HG03457 (cell line): ENCODE results near the gene TMEM54.
"Not testable (repeated sequence)": the region's sequence is repeated elsewhere in the genome, so short reads cannot be mapped to it uniquely, and the experiment has no call there.

Source experiments
- ATAC-seq: cut with Tn5 transposase; IDR thresholded peaks from one replicate; pipeline ENCODE4 v1.9.1; 2021; ENCODE audit warnings: moderate number of reproducible peaks; ENCODE audit not compliant: unreplicated experiment

TMEM54 gene

DNA sequence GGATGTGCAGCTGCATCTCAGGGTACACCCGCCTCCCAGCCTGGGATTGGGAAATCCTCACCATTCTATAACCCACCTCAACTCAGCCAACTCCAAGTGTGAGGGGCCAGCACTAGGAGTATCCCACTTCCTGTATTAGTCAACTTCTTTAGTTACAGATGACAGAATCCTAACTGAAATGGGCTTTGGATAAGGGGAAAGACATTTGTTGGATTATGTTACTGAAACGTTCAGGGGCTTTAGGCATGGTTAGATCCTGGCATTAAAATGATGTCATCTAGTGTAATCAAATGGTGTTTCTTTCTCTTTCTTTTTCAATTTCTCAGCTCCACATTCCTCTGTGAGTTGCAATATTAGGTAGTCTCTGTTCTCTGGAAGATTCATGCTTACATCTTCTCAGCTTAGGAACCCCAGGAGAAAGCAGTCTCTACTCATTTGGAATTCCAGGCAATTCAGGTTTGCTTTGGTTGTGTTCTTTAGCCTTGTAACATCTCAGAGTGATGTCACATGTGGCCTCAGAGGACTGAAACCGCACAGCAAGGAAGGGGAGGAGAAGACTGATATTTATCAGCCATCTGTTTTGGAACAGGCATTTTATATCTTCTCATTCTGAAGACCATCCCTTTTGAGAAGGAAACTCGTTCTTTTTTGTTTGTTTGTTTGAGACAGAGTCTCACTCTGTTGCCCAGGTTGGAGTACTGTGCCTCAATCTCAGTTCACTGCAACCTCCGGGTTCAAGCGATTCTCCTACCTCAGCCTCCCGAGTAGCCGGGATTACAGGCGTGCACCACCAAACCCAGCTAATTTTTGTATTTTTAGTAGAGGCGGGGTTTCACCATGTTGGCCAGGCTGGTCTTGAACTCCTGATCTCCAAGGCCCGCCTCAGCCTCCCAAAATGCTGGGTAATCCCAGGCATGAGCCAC lies 18.9 kb upstream of the TMEM54 start:
- no peak for ATAC-seq

DNA sequence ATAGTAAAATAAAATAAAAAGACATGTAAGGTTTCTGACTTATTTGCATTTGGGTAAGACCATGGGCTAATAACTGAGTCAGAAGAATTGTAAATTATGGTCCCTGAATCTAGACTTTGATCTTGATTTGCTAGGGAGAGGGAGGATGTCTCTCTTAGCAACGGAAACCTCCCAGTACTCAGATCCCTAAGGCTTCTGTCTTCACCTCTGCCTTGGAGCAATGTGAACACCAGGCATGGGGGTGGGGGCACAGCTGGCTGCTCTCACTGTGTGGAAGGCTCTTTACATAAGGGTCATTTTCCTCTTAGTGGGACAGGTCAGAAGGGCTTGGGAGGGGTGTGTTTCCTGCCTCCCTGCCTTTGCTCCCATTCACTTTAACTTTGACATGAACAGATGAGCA lies 17.0 kb upstream of the TMEM54 start:
- no peak for ATAC-seq

DNA sequence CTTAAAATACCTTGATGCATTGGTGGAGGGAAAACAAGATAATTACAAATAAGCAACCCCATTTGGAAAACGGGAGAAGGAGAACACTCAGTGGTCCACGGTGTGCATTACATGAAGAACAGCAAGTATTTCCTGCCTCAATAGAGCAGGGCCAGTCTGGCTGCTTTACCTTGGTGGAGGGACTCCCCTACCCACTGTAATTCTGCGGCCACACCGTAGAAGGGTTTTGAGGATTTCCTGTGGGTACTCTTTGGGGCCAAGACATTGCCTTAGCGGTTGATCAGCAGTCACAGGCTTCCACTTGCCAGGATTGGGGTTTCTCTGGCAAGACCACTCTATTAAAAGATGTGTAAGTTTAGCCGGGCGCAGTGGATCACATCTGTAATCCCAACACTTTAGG lies 16.3 kb upstream of the TMEM54 start:
- no peak for ATAC-seq

DNA sequence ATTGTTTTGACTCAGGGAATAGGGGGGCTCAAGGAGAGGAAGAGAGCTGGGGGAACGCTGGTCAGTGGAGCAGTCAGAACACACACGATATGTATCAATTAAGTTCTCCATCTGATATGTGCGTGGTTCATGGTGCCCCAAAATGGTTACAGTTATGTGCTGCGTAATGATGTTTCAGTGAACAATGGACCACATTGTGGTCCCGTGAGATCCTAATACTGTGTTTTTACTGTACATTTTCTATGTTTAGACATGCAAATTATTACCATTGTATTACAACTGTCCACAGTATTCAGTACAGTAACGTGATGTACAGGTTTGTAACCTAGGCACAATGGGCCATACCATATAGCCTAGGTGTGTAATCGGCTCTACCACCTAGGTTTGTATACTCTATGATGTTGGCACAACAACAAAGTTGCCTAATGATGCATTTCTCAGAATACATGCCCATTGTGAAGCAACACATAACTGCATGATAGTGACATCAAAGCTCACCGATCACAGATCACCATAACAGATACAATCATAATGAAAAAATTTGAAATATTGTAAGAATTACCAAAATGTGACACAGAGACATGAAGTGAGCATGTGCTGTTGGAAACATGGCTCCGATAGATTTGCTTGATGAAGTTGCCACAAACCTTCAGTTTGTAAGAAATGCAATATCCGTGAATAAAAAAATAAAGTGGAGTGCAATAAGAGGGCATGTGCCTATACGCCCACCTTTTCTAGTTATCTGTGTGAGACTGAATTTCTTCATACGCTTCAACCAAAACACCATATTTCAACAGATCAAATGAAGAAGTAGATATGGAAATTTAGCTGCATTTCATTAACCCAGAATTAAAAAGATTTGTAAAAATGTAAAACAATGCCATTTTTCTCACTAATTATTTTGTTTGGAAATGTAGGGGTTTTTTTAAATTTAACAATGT lies 14.8 kb upstream of the TMEM54 start:
- ATAC-seq: no peak

DNA sequence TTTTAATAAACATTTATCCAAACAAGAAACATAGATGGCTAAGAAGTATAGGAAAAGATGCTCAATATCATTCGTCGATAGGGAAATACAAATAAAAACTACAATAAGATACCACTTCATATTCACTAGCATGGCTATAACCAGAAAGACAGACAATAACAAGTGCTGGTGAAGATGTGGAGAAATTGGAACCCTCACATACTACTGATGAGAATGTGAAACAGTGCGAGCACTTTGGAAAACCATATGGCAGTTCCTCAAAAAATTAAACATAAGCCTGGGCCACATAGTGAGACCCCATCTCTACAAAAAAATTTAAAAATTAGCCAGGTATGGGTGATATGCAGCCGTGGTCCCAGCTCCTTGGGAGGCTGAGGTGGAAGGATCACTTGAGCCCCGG lies 9.1 kb upstream of the TMEM54 start:
- ATAC-seq: no peak

DNA sequence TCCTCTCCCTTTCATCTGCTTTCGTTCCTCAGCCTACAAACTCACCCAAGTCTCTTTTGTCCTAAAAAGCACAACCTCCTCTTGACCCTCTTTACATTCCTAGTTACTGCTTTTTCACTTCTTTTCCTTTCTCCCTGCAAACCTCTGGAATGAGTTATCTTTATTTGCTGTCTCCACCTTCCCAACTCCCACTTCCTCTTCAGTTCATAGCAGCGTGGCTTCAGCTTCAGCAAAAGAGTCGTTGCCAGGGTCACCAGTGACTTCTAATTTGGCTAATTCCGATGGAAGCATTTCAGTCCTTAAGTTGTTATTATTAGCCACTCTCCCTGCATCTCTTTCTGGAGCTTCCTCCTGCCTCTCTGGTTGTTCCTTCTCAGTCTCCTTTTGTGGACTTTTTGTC lies 6.2 kb upstream of the TMEM54 start:
- ATAC-seq: no peak

DNA sequence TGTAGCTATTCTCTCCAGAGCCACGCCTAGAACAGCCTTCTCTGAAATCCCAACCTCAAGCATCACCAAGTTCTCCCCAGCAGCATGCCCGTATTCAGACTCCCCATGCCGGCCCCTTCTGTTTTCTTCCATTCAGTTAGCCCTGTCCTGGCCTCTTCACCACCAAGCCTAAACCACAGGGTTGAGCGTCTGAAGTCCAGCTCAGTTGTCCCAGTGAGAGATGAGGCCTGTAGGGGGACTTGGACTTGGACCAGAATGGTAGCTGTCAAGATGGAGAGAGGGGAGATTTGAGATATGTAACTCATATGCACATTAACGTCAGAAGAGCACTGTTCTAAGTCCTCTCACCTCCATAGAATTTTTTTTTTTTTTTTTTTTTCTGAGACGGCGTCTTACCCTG lies 5.5 kb upstream of the TMEM54 start:
- no peak for ATAC-seq

DNA sequence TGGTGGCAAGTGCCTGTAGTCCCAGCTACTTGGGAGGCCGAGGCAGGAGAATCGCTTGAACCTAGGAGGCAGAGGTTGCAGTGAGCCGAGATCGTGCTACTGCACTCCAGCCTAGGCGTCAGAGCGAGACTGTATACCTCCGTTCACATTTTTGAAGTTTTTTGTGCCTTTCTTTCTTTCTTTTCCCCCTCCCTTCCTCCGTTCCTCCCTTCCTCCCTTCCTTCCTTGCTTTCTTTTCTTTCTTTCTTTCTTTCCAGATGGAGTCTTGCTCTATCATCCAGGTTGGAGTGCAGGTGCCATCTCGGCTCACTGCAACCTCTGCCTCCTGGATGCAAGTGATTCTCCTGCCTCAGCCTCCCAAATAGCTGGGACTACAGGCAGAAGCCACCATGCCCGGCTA lies 4.4 kb upstream of the TMEM54 start:
- ATAC-seq: not testable (repeated sequence)

DNA sequence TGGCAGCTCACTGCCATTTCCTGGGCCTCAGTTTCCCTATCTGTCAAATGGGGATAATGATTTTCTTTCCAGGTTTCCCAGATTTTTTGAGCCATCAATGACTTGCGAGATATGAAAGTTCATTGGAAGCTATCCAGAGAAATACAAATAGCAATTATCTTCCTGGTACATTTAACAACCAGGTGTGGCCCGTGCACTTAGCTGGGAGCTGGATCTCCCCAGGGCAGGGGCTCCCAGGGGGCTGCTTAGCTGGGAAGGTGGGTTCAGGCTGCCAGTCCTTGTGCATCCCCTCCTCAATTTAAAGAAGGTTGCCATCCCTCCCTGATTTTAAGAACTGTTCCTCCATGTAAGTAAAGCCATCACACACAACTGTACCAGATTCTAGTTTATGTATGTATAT lies 3.6 kb upstream of the TMEM54 start:
- ATAC-seq: no peak

DNA sequence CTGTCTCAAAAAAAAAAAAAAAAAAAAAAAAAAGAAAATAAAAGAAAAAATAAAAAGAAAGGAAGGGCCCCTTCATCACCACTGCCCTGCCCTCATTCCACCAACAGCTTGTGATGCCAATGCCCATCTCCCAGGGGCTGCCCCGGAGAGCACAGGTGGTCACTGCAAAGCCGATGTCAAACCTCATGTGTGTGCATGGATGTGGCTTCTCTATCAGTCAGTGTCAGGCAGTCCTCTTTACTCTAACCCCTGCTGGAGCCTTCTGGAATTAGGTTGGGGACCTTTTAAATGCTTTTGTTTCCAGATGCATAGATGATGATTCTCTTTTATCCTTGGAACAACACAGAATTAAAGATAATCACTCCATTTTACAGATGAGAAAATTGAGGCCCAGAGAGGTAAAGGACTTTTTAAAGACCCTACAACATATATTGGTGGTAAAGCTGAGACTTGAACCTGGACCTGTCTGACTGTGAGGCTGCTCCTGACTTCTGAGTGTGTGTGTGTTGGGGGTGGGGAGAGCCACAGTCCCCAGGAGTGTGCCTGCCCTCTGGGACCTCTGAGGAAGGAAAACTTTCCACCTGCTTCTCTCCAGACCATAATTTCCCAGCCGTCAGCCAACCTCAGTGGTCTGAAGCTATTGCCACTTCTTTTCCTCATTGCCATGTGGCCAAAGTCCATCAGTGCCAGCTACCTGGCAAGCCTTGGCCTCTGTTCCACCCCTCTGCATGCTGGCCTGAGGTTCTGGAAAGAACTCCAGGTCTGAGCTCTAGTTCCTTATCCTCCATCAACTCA lies 3.0 kb upstream of the TMEM54 start:
- no peak for ATAC-seq

DNA sequence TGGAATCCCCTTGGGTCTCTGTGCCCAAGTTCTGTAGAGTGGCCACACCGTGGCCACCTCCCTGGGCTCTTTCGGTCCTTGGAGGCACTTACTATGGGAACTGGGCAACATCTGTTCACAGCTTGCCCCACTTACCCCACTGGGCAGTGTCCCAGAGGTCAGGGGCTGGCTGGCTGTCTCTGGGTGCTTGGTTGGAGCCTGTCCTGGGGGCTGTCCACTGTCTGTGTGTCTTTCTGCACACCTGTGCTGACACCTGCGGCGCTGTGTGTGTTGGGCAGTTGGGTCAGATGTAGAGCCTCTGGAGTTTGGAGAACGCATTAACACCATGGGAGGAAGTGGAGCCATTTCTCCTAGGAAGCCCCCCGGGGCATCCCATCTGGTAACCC lies 1.3 kb upstream of the TMEM54 start:
- no peak for ATAC-seq

DNA sequence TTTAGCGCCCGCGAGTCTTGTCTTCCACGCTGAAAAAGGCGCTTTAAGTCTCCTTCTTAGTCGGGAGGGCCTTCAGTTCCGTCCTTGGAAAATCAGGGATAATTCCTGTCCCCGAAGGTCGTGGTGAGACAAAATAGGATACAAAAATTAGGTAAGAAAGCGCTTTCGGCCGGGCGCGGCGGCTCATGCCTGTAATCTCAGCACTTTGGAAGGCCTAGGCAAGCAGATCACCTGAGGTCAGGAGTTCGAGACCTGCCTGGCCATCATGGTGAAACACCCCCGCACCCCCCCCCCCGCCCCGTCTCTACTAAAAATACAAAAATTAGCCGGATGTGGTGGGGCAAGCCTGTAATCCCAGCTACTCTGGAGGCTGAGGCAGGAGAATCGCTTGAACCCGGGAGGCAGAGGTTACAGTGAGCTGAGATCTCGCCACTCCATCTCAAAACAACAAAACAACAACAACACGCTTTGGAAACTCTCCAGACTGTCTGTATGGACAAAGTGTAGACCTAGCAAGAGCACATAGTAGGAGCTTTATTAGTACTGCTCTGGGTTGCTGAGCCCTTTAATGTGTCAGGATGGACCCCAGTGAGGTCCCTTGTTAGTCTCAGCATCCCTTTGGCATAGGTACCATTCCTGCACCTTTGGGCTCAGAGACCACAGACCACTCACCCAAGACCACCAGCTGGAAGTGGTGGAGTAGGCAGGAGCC lies 790 bp upstream of the TMEM54 start:
- ATAC-seq: no peak

DNA sequence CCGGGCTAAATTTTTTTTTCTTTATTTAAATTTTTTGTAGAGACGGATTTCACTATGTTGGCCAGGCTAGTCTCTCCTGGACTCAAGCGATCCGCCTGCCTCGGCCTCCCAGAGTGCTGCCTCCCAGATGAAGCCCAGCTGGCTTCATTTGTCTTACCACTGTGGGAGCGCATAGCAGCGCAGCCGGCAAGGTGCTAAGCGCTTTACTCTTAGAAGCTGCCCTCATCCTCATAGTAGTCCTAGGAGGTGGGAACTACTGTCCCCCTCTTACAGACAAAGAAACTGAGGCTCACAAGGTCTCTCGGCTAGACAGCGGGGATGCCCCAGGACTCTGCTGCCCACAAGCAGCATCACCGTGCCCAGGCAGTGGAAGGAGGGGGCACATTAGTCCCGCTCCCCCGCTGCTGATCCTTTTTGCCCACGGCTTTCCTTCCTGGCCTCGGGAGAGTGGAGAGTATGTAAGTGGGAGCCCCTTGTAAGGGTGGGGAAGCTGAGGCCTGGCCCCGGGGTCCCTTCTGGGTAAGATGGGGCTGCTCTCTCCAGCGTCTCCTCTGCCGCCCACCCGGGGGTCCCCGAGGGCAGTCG lies 726 bp downstream of the TMEM54 start:
- no peak for ATAC-seq

DNA sequence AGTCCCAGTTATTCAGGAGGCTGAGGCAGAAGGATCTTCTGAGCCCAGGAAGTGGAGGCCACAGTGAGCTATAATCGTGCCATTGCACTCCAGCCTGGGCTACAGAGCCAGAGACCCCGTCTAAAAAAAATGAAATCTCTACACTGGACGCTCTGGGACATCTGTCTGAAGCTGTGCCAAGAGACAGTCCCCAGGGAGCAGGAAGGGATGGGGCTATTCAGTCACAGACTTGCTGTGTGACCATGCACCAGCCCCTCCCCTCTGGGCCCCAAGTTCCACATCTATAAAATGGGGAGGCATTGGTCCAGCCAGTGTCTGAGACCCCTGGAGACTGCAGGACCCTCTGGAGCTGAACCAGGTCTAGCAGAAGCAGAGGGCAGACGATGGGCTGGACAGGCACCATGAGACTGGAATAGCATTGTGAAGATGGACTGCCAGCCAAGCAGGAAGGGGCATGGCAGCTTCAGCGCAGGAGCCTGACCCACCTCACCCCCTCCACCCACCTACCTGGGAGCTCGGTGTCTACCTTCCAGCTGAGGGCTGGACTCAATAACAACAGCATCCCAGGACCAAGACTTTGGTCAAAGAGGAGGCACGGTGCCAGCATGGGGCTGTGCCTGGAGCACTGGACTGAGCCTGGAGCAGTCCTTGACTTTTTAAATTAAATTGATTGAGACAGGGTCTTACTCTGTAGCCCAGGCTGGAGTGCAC lies 1.4 kb downstream of the TMEM54 start:
- no peak for ATAC-seq

DNA sequence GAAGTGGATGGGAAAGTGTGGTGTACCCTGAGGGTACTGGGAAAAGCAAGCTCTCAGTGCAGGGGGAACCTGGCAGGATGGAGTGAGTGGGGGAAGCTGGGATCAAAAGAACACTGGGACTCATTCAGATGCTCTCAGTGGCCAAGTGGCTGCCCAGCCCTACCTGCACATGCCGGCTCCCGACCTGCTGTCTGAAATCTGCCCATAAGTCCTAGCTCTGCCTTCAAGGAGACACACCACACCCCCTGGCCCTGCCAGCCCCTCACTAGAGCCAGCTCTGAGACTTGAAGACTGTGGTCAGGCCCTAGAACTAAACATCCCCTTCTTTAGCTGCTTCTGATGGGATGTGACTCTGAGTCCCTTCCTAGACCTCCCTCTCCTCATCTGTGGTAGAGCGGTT lies 2.2 kb downstream of the TMEM54 start:
- no peak for ATAC-seq

DNA sequence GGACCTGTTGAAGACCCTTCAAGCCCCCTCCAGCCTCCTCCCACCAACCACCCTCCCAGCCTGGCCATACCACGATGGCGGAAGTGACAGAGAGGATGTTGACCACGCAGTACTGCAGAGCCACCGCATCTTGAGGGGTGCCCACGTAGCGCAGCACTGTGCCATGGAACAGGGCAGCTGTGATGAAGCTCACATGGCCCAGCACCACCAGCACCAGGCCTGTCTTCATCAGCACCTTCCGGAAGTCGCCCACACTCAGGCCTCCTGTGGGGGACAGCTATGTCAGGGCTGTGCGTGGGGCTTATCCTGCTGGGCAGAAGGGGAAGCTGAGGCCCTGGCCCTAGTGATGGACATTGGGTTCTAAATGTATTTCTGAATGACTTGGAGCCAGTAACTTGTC lies 3.1 kb downstream of the TMEM54 start:
- ATAC-seq: no peak

DNA sequence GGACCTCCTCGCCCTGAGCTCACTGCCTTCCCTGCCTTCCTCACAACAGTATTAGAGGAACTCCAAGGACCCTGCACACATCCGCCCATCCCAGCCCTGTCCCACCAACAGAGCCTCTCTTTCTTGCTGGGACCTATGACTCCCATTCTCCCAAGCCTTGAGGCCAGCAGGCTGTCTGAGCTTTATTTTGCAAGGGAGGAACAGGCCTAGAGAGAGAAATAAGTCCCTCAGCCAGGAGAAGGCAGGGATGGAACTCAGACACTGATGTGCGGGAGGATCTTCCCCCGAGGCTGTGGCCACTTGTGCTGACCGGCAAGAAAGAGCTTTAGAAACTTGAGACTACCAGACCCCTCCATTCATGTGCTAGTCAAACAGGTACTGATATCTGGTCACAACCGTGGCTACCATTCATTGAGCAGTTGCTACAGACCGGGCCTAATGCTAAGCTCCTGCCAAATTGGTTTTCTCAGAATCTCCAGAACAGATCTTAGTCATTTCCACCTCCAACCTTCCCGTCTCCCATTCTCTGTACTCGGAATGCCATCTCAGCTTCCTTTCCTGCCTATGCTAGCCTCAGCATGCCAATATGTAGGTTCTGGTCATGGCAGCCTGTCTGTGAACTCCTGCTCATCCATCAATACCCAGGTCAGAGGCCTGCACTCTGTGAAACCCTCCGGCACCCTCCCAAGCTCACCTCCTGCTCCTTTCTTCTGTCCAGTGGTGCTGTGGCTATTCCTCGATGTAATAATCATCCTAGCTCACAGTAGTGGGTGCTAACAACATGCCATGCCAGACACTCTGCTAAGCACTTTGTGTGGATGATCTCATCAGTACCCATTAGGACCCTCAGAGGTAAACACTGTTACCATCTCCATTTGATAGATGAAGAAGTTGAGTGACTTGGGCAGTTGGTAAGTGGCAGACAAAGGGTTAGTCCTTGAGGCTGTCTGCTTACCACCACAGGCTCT lies 3.8 kb downstream of the TMEM54 start:
- ATAC-seq: no peak

DNA sequence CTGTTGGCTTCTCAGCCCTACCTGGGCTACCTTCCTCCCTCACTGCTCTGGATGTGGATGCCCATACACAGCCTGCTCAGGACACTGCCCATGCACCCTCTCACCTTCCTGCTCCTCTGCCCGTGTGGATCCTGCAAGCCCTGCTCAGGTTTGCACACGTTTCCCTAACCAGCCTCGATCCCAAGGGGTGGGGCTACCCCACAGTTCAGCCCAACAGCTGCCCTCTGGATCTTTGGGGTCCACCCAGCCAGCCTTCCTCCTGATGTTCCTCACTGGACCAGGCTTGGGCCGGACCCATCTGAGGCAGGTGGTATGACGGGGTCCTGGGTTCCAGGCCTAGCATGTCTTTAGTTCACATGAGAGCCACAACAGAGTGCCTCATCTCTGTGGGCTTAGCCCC lies 4.7 kb downstream of the TMEM54 start:
- ATAC-seq: no peak
